ENCODE measurements around the gene CCBE1. TPM values are rescaled to one million over a fixed set of nuclear protein-coding genes. Genes with fewer than 3 reads are reported as not detected.
"Not testable (repeated sequence)": the region's sequence is repeated elsewhere in the genome, so short reads cannot be mapped to it uniquely, and the experiment has no call there.

The CCBE1 gene
- total RNA-seq, 2 donors from 2014 or later: 1.6 to 1.8 TPM

- no peak for TF ChIP-seq CTCF (IDR thresholded peaks at IDR 0.05)
- Histone ChIP-seq H3K4me1 (ENCODE audit: control insufficient read depth in 1 of 2, low read depth in 2 of 2) (peaks cover 22 to 25% of the 10 kb centered on the region in 2 donors), H3K9me3 (no peaks in the 10 kb centered on the region), H3K4me3 (no peak overlapping the region), H3K27ac (no peak overlapping the region), H3K36me3 (no peaks in the 10 kb centered on the region), H3K27me3 (replicated peaks; ENCODE audit: insufficient read depth) (no peaks in the 10 kb centered on the region)
- DNase-seq (ENCODE audit: low spot score): no peak
- ATAC-seq (ENCODE audit: insufficient number of reproducible peaks, low FRiP score, low read depth): no peak
Measured at GRCh38 chr18:59517446-59518165, 179.6 kb downstream of the CCBE1 start.

- DNase-seq (ENCODE audit: low spot score) (no peak), ATAC-seq (ENCODE audit: insufficient number of reproducible peaks, low FRiP score, low read depth) (peak; percentile 60)
- no peaks in the 10 kb centered on the region for H3K9me3 ChIP-seq
- no peak overlapping the region for H3K4me3 ChIP-seq
- H3K36me3 ChIP-seq: no peaks in the 10 kb centered on the region
- no peak overlapping the region for H3K27ac ChIP-seq
- H3K4me1 ChIP-seq (ENCODE audit: control insufficient read depth in 1 of 2, low read depth in 2 of 2): peaks cover 22 to 25% of the 10 kb centered on the region in 2 donors
- H3K27me3 ChIP-seq (replicated peaks; ENCODE audit: insufficient read depth): no peaks in the 10 kb centered on the region
- TF ChIP-seq CTCF (IDR thresholded peaks at IDR 0.05): no peak
Measured at GRCh38 chr18:59516356-59517155, 180.7 kb downstream of the CCBE1 start.

- H3K27ac ChIP-seq; H3K9me3 ChIP-seq; H3K27me3 ChIP-seq (replicated peaks; ENCODE audit: insufficient read depth); DNase-seq (ENCODE audit: low spot score); H3K36me3 ChIP-seq; ATAC-seq (ENCODE audit: insufficient number of reproducible peaks, low FRiP score, low read depth); H3K4me3 ChIP-seq: not testable (repeated sequence)
- H3K4me1 ChIP-seq (ENCODE audit: control insufficient read depth in 1 of 2, low read depth in 2 of 2): peaks cover 22 to 25% of the 10 kb centered on the region in 2 donors
Measured at GRCh38 chr18:59515956-59516355, 181.3 kb downstream of the CCBE1 start.

- no peaks in the 10 kb centered on the region for H3K36me3 ChIP-seq
- no peak overlapping the region for H3K4me3 ChIP-seq
- TF ChIP-seq CTCF (IDR thresholded peaks at IDR 0.05): no peak
- H3K9me3 ChIP-seq: no peaks in the 10 kb centered on the region
- ATAC-seq (ENCODE audit: insufficient number of reproducible peaks, low FRiP score, low read depth) (no peak), DNase-seq (ENCODE audit: low spot score) (no peak)
- H3K27ac ChIP-seq: no peak overlapping the region
- H3K27me3 ChIP-seq (replicated peaks; ENCODE audit: insufficient read depth): no peaks in the 10 kb centered on the region
- peaks cover 22 to 25% of the 10 kb centered on the region in 2 donors for H3K4me1 ChIP-seq (ENCODE audit: control insufficient read depth in 1 of 2, low read depth in 2 of 2)
Measured at GRCh38 chr18:59515147-59515546, 182.1 kb downstream of the CCBE1 start.

GRCh38 chr18:59514203-59514602 is 183.0 kb downstream of the CCBE1 start:
- Histone ChIP-seq H3K27ac (no peak overlapping the region), H3K4me3 (peak overlapping the region; percentile 13), H3K36me3 (no peaks in the 10 kb centered on the region), H3K27me3 (replicated peaks; ENCODE audit: insufficient read depth) (no peaks in the 10 kb centered on the region), H3K9me3 (no peaks in the 10 kb centered on the region), H3K4me1 (ENCODE audit: control insufficient read depth in 1 of 2, low read depth in 2 of 2) (peaks cover 22 to 25% of the 10 kb centered on the region in 2 donors)
- peak; percentile 53 for ATAC-seq (ENCODE audit: insufficient number of reproducible peaks, low FRiP score, low read depth)
- TF ChIP-seq CTCF (IDR thresholded peaks at IDR 0.05): no peak
- peak; percentile 38 for DNase-seq (ENCODE audit: low spot score)

All from thoracic aorta (tissue), 2 donors.